ENCODE results near the gene CDK5RAP3. TPM values are rescaled to one million over a fixed set of nuclear protein-coding genes. Genes with fewer than 3 reads are reported as not detected.

Gene CDK5RAP3
- total and polyA plus RNA-seq, 2 of the 13 experiments (the other 11 are each of a cell fraction or from before 2014, with no cell fraction given), result 128 to 154 TPM

GRCh38 chr17:47970725-47971499, at the start of gene CDK5RAP3 (continued):
- TF ChIP-seq, protein P1, sequence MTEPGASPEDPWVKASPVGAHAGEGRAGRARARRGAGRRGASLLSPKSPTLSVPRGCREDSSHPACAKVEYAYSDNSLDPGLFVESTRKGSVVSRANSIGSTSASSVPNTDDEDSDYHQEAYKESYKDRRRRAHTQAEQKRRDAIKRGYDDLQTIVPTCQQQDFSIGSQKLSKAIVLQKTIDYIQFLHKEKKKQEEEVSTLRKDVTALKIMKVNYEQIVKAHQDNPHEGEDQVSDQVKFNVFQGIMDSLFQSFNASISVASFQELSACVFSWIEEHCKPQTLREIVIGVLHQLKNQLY (CRISPR knock-in tag; IDR thresholded peaks at IDR 0.05), result no peak
- TF ChIP-seq CENPX (CRISPR knock-in tag; IDR thresholded peaks at IDR 0.05), result no peak
- TF ChIP-seq ZFP62 (CRISPR knock-in tag; IDR thresholded peaks at IDR 0.05), result no peak
- no peak for TF ChIP-seq TCF7 (IDR thresholded peaks at IDR 0.05; ENCODE audit: low read depth)
- TF ChIP-seq SOX13 (IDR thresholded peaks at IDR 0.05), result no peak
- TF ChIP-seq SOX13 (CRISPR knock-in tag; conservative IDR thresholded peaks at IDR 0.05 in 1 of 2, IDR thresholded peaks at IDR 0.05 in 1 of 2), result peak in 1 of 2 experiments; percentile 40; a peak in 2 of 4 replicates
- TF ChIP-seq, protein P2, sequence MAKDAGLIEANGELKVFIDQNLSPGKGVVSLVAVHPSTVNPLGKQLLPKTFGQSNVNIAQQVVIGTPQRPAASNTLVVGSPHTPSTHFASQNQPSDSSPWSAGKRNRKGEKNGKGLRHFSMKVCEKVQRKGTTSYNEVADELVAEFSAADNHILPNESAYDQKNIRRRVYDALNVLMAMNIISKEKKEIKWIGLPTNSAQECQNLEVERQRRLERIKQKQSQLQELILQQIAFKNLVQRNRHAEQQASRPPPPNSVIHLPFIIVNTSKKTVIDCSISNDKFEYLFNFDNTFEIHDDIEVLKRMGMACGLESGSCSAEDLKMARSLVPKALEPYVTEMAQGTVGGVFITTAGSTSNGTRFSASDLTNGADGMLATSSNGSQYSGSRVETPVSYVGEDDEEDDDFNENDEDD (CRISPR knock-in tag; IDR thresholded peaks at IDR 0.05; ENCODE audit: borderline replicate concordance), result peak; percentile 100
- TF ChIP-seq, protein P3, sequence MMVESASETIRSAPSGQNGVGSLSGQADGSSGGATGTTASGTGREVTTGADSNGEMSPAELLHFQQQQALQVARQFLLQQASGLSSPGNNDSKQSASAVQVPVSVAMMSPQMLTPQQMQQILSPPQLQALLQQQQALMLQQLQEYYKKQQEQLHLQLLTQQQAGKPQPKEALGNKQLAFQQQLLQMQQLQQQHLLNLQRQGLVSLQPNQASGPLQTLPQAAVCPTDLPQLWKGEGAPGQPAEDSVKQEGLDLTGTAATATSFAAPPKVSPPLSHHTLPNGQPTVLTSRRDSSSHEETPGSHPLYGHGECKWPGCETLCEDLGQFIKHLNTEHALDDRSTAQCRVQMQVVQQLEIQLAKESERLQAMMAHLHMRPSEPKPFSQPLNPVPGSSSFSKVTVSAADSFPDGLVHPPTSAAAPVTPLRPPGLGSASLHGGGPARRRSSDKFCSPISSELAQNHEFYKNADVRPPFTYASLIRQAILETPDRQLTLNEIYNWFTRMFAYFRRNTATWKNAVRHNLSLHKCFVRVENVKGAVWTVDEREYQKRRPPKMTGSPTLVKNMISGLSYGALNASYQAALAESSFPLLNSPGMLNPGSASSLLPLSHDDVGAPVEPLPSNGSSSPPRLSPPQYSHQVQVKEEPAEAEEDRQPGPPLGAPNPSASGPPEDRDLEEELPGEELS (CRISPR knock-in tag; IDR thresholded peaks at IDR 0.05), result no peak; the same call in 1 of the 2 replicates
- peak; percentile 79 for TF ChIP-seq NFAT5 (CRISPR knock-in tag; IDR thresholded peaks at IDR 0.05)
- no peak; the same call in none of the 2 replicates for TF ChIP-seq ZNF12 (CRISPR knock-in tag; IDR thresholded peaks at IDR 0.05)
- no peak for TF ChIP-seq PAWR (CRISPR knock-in tag; IDR thresholded peaks at IDR 0.05; ENCODE audit: borderline replicate concordance)
- TF ChIP-seq BATF2 (CRISPR knock-in tag; IDR thresholded peaks at IDR 0.05), result peak; percentile 97
- peak; percentile 93 for TF ChIP-seq ZNF619 (CRISPR knock-in tag; IDR thresholded peaks at IDR 0.05)
- TF ChIP-seq TCF7L2 (IDR thresholded peaks at IDR 0.05; ENCODE audit: low read depth, low read length), result no peak
- TF ChIP-seq ZNF780A (CRISPR knock-in tag; IDR thresholded peaks at IDR 0.05), result 0 out of 2 replicates have a peak, but pooled peaks have one; percentile 62
- TF ChIP-seq ZNF788 (CRISPR knock-in tag; IDR thresholded peaks at IDR 0.05; ENCODE audit: borderline replicate concordance), result peak; percentile 89
- TF ChIP-seq ISL2 (CRISPR knock-in tag; IDR thresholded peaks at IDR 0.05), result peak; percentile 36; the same call in 1 of the 2 replicates
- TF ChIP-seq SALL1 (CRISPR knock-in tag; IDR thresholded peaks at IDR 0.05), result peak; percentile 86
- TF ChIP-seq POLR2AphosphoS5 (IDR thresholded peaks at IDR 0.05; ENCODE audit: low read depth, low read length), result peak; percentile 84
- TF ChIP-seq ZNF34 (CRISPR knock-in tag; IDR thresholded peaks at IDR 0.05; ENCODE audit: borderline replicate concordance), result peak; percentile 45; the same call in 1 of the 2 replicates
